Renal cortex interstitium (tissue), 11 donors: ENCODE measurements around the gene LRRC56. TPM values are rescaled to one million over a fixed set of nuclear protein-coding genes. Genes with fewer than 3 reads are reported as not detected.

Experiments used
- DNase-seq, 11 donors: peaks; one replicate each; pipeline ENCODE4 v3.0.0-alpha.2; 2013; ENCODE audit warnings: low read depth in 9 of 11, low spot score in 4 of 11; ENCODE audit errors: extremely low read depth in 1 of 11
- polyA plus RNA-seq, 3 donors: library from polyadenylated mRNA; unstranded; fragments of 120-200 nt; gene quantifications; one replicate each; pipeline ENCODE4 v1.2.1, GENCODE V29; 2013; ENCODE audit not compliant: insufficient read length in 3 of 3

LRRC56 gene
- polyA plus RNA-seq, 3 donors = 2.9 to 6.0 (median 4.3) TPM

GRCh38 chr11:603154-603553, 65.8 kb downstream of the LRRC56 start:
- DNase-seq = no peak

Other genes with a start within 250 kb of the LRRC56 start
- gene PGGHG, start 248.4 kb upstream of the LRRC56 start, polyA plus RNA-seq = 10 to 100 TPM; 10.9 to 52.6 (median 29.2) TPM
- under 1 TPM in 2 of 3 donors, not detected in 1; 0.19 to 0.36 TPM for gene IFITM5, start 238.0 kb upstream of the LRRC56 start, polyA plus RNA-seq
- gene IFITM2, start 229.7 kb upstream of the LRRC56 start, polyA plus RNA-seq = 100 to 1,000 TPM; 176 to 248 (median 216) TPM
- gene IFITM1, start 223.5 kb upstream of the LRRC56 start, polyA plus RNA-seq = 10 to 100 TPM; 36.7 to 47.9 (median 42.5) TPM
- 100 to 1,000 TPM; 323 to 370 (median 359) TPM for gene IFITM3, start 216.7 kb upstream of the LRRC56 start, polyA plus RNA-seq
- gene B4GALNT4, start 168.0 kb upstream of the LRRC56 start, polyA plus RNA-seq = 10 to 100 TPM; 64.8 to 99.5 (median 72.8) TPM
- gene PKP3, start 143.3 kb upstream of the LRRC56 start, polyA plus RNA-seq = 1 to 10 TPM; 3.4 to 5.1 (median 4.6) TPM
- 10 to 100 TPM; 31.7 to 58.1 (median 56.9) TPM for gene SIGIRR, start 122.5 kb upstream of the LRRC56 start, polyA plus RNA-seq
- 10 to 100 TPM in 2 of 3 donors, 1 to 10 TPM in 1; 9.2 to 18.1 (median 10.3) TPM for gene ANO9, start 95.5 kb upstream of the LRRC56 start, polyA plus RNA-seq
- 10 to 100 TPM; 30.6 to 40.8 (median 35.9) TPM for gene PTDSS2, start 87.2 kb upstream of the LRRC56 start, polyA plus RNA-seq
- gene RNH1, start 30.3 kb upstream of the LRRC56 start, polyA plus RNA-seq = 10 to 100 TPM; 67.3 to 98.3 (median 98.2) TPM
- 10 to 100 TPM; 39.3 to 52.1 (median 50.3) TPM for gene HRAS, start 2.0 kb upstream of the LRRC56 start, polyA plus RNA-seq
- 1 to 10 TPM; 3.3 to 5.7 (median 4.9) TPM for gene LMNTD2, start 23.2 kb downstream of the LRRC56 start, polyA plus RNA-seq
- 10 to 100 TPM; 28.2 to 63.4 (median 54.4) TPM for gene RASSF7, start 23.4 kb downstream of the LRRC56 start, polyA plus RNA-seq
- gene PHRF1, start 38.9 kb downstream of the LRRC56 start, polyA plus RNA-seq = 10 to 100 TPM; 18.6 to 27.7 (median 27.0) TPM
- gene IRF7, start 78.4 kb downstream of the LRRC56 start, polyA plus RNA-seq = 10 to 100 TPM in 2 of 3 donors, 1 to 10 TPM in 1; 6.4 to 12.8 (median 10.1) TPM
- 10 to 100 TPM; 40.3 to 65.3 (median 40.7) TPM for gene CDHR5, start 87.4 kb downstream of the LRRC56 start, polyA plus RNA-seq
- gene SCT, start 89.7 kb downstream of the LRRC56 start, polyA plus RNA-seq = 1 to 10 TPM in 2 of 3 donors, under 1 TPM in 1; 0.93 to 2.8 (median 2.0) TPM
- 1 to 10 TPM; 2.0 to 7.5 (median 4.0) TPM for gene DRD4, start 99.7 kb downstream of the LRRC56 start, polyA plus RNA-seq
- 10 to 100 TPM; 44.0 to 58.7 (median 57.1) TPM for gene DEAF1, start 157.7 kb downstream of the LRRC56 start, polyA plus RNA-seq
- gene TMEM80, start 158.3 kb downstream of the LRRC56 start, polyA plus RNA-seq = 10 to 100 TPM; 40.4 to 66.1 (median 43.3) TPM
- gene EPS8L2, start 168.7 kb downstream of the LRRC56 start, polyA plus RNA-seq = 100 to 1,000 TPM; 103 to 181 (median 129) TPM
- gene TALDO1, start 209.9 kb downstream of the LRRC56 start, polyA plus RNA-seq = 100 to 1,000 TPM; 115 to 135 (median 130) TPM
- 100 to 1,000 TPM in 1 of 3 donors, 10 to 100 TPM in 2; 53.7 to 103 (median 88.2) TPM for gene GATD1, start 240.0 kb downstream of the LRRC56 start, polyA plus RNA-seq